Bronchial epithelial cell (primary cell): ENCODE data around the gene CEP70. TPM values are rescaled to one million over a fixed set of nuclear protein-coding genes. Genes with fewer than 3 reads are reported as not detected.

ENCODE experiments used
- DNase-seq: peaks from one replicate; pipeline ENCODE4 v3.0.0-alpha.2; 2010; ENCODE audit warnings: low read depth
- FAIRE-seq: peaks from 2 replicates; lab custom pipeline; 2011; peaks lifted over from hg19 to GRCh38; lab: Jason Lieb, UNC
- H3K27me3 ChIP-seq: 2 replicates; pipeline ENCODE4 v1.5.1; 2011; ENCODE audit warnings: low read length; ENCODE audit not compliant: control insufficient read depth, insufficient read depth
- H3K36me3 ChIP-seq: 2 replicates; pipeline ENCODE4 v1.5.1; 2011; ENCODE audit warnings: low read length; ENCODE audit not compliant: control insufficient read depth, insufficient read depth
- H3K4me3 ChIP-seq: 2 replicates; pipeline ENCODE4 v1.5.1; 2011; ENCODE audit warnings: mild to moderate bottlenecking, low read depth, low read length, control low read depth
- CTCF ChIP-seq: IDR thresholded peaks from 2 replicates; pipeline ENCODE4 v1.5.1; 2011; ENCODE audit warnings: mild to moderate bottlenecking, moderate library complexity, low read length, control low read depth, inconsistent platforms; ENCODE audit not compliant: insufficient read depth, severe bottlenecking
- total RNA-seq: library from RNA; depleted of rRNA; stranded (reverse); fragments of >200 nt; gene quantifications from 2 replicates; pipeline ENCODE4 v1.2.1, GENCODE V29; 2014

Gene CEP70
- total RNA-seq, 1 donor from 2014 or later: 18.2 TPM

- peak; percentile 73 for TF ChIP-seq CTCF
- Histone ChIP-seq H3K36me3 (no peaks in the 10 kb centered on the region), H3K4me3 (no peak overlapping the region), H3K27me3 (no peaks in the 10 kb centered on the region)
- no peak for FAIRE-seq
- peak; percentile 42 for DNase-seq
Observed at GRCh38 chr3:138479438-138479863, 114.6 kb downstream of the CEP70 start.

DNA sequence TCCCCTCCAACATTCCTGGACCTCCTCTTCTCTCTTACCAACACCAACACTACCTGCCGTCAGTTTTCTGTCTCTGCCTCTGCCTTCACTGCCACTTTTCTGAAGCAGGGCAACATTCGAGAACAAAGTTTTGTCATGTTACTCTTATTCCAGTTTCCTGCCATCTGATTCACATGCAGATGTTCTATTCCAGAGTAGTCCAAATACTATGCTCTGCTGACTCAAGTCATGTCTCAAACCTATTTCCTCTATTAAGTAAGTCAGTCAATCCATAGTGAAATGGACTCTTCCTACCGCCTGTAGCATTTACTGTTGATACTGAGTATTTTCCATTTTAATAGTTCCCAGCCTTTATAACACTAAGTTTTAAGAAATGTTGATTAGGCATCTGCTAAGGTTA lies 116.3 kb downstream of the CEP70 start:
- FAIRE-seq: no peak
- peak; percentile 33 for DNase-seq

GRCh38 chr3:138477120-138477519 lies 116.9 kb downstream of the CEP70 start:
- FAIRE-seq: no peak

More for the DNA sequence above, 116.3 kb downstream of the CEP70 start:
- no peaks in the 10 kb centered on the region for H3K27me3 ChIP-seq
- no peak for TF ChIP-seq CTCF
- no peaks in the 10 kb centered on the region for H3K36me3 ChIP-seq
- no peak overlapping the region for H3K4me3 ChIP-seq

GRCh38 chr3:138476526-138476925 lies 117.5 kb downstream of the CEP70 start:
- FAIRE-seq: no peak
- no peaks in the 10 kb centered on the region for H3K27me3 ChIP-seq
- no peak for TF ChIP-seq CTCF
- DNase-seq: no peak
- H3K36me3 ChIP-seq: no peaks in the 10 kb centered on the region
- no peak overlapping the region for H3K4me3 ChIP-seq

More at GRCh38 chr3:138477120-138477519, 116.9 kb downstream of the CEP70 start:
- DNase-seq: no peak
- H3K36me3 ChIP-seq: no peaks in the 10 kb centered on the region
- TF ChIP-seq CTCF: no peak
- H3K27me3 ChIP-seq: no peaks in the 10 kb centered on the region
- no peak overlapping the region for H3K4me3 ChIP-seq

DNA sequence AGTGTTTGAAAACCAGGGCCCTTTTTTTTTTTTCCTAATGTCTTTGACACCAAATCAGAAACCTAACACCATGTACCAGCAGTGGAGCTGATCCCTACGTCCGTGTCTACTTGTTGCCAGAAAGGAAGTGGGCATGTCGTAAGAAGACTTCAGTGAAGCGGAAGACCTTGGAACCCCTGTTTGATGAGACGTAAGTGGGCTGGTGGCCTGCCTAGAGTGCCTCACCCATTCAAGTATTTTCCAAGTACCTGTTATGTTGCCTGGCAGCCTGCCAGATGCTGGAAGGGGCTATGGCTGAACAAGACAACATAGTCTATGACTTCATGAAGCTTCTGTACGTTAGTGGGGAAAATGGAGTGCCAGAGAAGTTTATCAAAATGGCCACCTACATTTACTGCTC lies 119.9 kb downstream of the CEP70 start:
- no peak for TF ChIP-seq CTCF
- Histone ChIP-seq H3K27me3 (no peaks in the 10 kb centered on the region), H3K36me3 (no peaks in the 10 kb centered on the region), H3K4me3 (no peak overlapping the region)
- no peak for FAIRE-seq
- DNase-seq: no peak

GRCh38 chr3:138473391-138473790 lies 120.7 kb downstream of the CEP70 start:
- no peak for TF ChIP-seq CTCF
- Histone ChIP-seq H3K36me3 (no peaks in the 10 kb centered on the region), H3K4me3 (no peak overlapping the region), H3K27me3 (no peaks in the 10 kb centered on the region)
- no peak for DNase-seq
- FAIRE-seq: no peak
